ENCODE data around the gene TRIM22.
"Not testable (repeated sequence)": the region's sequence is repeated elsewhere in the genome, so short reads cannot be mapped to it uniquely, and the experiment has no call there.

Gene TRIM22

DNA sequence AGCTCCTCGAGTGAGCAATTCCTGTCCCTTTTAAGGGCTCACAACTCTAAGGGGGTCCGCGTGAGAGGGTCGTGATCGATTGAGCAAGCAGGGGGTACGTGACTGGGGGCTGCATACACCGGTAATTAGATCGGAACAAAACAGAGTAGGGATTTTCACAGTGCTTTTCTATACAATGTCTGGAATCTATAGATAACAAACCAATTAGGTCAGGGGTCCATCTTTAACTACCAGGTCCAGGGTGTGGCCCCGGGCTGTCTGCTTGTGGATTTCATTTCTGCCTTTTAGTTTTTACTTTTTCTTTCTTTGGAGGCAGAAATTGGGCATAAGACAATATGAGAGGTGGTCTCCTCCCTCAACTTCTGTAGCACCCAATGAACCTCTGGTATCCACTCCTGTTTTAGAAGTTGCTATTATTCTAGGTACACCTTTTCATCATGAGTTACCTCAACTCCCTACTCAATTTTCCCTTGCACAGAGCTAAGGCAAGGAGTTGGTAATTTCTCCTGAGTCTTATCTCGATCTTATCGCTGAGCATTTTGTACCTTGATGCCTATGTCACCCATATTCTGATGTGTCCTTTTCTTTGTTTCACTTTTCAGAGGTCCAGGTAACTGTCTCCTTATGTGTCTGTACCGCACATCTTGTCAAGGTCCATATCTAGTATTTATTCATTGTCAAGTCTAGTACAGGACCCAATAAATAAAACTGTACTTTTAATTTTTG, 1.8 kb downstream of the TRIM22 start:
- DNase-seq: not testable (repeated sequence)

GRCh38 chr11:5691964-5692361, 2.4 kb downstream of the TRIM22 start:
- no peak for DNase-seq

- DNase-seq: no peak
Observed at GRCh38 chr11:5694642-5695041, 5.1 kb downstream of the TRIM22 start.

DNA sequence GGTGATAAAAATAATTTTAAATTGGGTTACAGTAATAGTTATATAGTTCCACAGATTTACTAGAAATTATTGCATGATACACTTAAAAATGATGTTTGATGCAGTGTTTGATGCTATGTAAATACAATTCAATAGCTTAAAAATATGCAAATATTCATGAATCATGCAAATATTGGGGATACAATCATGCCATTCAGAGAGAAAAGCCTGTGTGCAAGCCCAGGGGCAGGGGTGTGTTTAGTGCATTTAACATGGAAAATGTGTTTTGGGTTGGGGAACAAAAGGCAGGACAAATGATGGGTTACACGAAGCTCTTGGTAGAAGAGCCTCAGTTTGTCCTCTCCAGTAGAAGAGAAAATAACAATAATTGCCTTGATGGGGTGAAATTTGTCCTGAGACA, 6.0 kb downstream of the TRIM22 start:
- no peak for DNase-seq

DNA sequence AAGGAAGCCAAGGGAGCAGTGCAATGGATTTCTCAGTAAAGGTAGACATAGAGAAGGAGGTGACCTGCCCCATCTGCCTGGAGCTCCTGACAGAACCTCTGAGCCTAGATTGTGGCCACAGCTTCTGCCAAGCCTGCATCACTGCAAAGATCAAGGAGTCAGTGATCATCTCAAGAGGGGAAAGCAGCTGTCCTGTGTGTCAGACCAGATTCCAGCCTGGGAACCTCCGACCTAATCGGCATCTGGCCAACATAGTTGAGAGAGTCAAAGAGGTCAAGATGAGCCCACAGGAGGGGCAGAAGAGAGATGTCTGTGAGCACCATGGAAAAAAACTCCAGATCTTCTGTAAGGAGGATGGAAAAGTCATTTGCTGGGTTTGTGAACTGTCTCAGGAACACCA, 6.6 kb downstream of the TRIM22 start:
- no peak for DNase-seq

- DNase-seq: no peak
Observed at GRCh38 chr11:5698281-5698680, 8.7 kb downstream of the TRIM22 start.

DNA sequence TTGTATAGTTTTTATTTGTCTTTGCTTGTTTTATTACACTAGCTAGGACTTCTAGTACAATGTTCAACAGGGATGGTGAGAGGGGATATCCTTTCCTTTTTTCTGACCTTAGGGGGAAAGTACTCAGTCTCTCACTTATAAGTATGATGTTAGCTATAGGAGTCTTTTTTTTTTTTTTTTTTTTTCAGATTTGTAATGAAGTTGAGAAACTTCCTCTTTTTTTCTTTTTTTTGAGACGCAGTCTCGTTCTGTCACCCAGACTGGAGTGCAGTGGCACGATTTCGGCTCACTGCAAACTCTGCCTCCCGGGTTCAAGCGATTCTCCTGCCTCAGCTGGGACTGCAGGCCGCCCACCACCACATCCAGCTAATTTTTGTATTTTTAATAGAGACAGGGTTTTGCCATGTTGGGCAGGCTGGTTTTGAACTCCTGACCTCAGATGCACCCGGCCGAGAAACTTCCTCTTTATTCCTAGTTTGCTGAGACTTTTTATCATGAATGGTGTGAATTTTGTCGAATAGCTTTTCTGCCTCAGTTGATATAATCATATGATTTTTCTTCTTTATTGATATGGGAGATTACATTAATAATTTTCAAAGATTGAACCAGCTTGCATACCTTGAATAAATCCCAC, 10.9 kb downstream of the TRIM22 start:
- DNase-seq: no peak

GRCh38 chr11:5701055-5701577, 11.5 kb downstream of the TRIM22 start:
- DNase-seq: no peak

- no peak for DNase-seq
Observed at GRCh38 chr11:5703741-5704536, 14.3 kb downstream of the TRIM22 start.

- no peak for DNase-seq
Observed at GRCh38 chr11:5705688-5706087, 16.1 kb downstream of the TRIM22 start.

DNA sequence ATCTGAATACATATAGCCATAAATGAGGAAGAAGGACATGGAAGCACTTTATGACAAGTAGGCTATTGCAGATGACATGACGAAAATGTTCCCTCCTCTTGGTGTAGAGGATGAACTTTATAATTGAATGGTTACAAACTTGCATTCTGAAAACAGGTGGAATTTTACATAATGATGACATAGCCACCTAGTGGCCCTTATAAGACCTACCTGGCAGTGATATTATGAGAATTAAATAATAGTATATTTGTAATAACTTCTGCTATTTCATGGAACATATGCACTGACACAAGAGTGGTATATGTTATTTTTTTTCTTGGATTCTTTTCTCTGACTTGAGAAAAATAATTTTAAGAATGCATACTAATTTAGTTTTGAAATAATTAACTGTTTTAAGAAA, 22.9 kb downstream of the TRIM22 start:
- no peak for DNase-seq

DNA sequence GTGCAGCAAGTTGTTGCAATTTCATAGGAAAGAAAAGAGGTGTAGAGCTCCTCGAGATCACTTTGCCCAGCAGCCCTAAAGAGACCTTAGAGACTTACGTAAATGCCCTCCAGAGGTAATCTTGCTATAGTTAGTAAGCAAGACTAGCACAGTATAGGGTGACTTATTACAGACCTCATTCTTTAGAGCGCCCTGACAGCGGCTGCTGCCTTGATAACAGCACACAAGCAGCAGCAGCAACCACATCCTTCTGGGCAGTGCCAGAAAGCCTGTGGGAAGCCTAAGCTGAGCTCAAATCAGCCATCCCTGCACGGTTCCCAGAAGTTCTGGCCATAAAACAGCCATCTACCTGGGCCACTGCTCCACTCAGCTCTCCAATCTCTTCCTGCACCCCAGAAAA, 24.1 kb downstream of the TRIM22 start:
- DNase-seq: no peak

GRCh38 chr11:5716518-5716917, 26.9 kb downstream of the TRIM22 start:
- DNase-seq: not testable (repeated sequence)

DNA sequence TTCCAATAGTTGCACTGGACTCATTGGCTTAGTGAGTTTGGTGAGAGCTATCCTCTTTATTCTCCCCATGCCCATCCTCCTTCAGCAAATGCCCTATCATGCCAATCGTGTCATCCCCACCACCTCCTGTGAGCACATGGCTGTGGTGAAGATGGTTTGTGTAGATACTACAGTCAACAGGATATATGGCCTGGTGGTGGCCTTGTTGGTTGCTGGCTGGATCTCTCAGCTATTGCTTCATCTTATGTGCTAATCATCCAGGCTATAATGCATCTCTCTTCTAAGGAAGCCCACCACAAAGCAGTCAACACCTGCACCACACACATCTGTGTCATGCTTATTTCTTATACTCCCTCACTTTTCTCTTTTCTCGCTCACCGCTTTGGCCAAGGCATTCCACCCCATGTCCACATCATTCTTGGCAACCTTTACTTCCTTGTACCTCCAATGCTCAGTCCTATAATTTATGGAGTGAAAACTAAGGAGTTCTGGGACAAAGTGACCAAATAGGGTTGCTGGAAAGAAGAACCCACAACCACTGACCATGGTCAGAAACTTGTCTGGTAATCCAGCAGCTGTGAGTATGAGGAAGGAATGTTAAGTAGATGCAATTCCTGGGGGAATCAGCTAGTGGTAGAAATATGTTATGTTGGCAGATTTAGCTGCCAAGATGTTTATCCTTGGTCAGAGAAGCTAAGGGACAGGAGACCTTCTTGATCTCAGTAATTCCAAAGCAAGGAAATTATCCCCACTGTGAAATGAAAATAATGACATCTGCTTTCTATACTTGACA, 30.3 kb downstream of the TRIM22 start:
- no peak for DNase-seq

DNA sequence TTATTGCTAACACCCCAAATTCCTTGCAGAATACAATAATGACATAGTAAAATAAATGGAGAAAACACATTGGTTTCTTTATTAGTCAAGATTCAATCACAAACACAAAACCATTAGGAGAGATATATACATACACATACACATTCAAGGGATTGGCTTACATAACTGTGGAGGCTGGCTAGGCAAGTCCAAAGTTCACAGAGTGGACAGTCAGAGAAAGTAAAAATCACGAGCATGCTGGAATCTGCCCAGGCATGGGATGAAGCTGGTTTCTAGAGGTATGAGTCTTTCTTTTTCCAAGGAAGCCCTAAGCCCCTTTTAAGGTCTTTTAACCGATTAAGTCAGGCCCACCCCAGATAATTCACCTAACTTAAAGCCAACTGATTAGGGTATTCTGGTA, 33.0 kb downstream of the TRIM22 start:
- no peak for DNase-seq

- no peak for DNase-seq
Observed at GRCh38 chr11:5726351-5726750, 36.8 kb downstream of the TRIM22 start.

DNA sequence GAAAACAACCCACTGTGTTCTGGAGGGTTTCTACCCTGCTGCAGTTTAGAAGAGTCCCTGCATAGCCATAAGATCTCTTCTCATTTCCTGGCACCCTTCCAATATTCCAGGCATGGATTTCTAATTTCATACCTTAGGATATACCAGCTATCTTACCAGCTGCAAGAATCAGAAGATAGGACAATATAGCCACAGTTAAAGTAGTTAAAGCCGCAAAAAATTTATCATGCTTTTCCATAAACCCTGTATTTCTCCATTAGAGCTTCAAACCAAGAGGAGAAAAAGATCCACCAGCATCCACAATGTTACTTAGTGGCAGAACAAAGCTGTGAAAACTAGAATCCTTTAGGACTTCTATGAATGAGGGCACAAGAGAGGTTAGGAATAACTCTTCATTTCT, 38.1 kb downstream of the TRIM22 start:
- no peak for DNase-seq

DNA sequence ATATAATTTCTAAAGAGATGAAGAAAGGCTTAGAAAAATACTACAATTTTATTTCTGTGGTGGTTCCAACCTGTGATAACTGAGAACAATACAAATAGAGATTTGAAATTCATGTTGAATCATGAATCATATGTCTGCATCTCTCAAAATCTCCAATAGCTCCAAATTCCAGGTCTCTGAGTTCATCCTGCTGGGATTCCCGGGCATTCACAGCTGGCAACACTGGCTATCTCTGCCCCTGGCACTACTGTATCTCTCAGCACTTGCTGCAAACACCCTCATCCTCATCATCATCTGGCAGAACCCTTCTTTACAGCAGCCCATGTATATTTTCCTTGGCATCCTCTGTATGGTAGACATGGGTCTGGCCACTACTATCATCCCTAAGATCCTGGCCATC, 46.8 kb downstream of the TRIM22 start, which contains the start of gene OR56B1:
OR56B1 (plus strand) TSS at position 53 of the 400 bp plus-strand sequence; CDS start at position 122, 69 bp downstream.
- no peak for DNase-seq

- DNase-seq: no peak
Observed at GRCh38 chr11:5737091-5737490, 47.5 kb downstream of the TRIM22 start.

GRCh38 chr11:5737670-5738392, 48.2 kb downstream of the TRIM22 start:
- no peak for DNase-seq

DNA sequence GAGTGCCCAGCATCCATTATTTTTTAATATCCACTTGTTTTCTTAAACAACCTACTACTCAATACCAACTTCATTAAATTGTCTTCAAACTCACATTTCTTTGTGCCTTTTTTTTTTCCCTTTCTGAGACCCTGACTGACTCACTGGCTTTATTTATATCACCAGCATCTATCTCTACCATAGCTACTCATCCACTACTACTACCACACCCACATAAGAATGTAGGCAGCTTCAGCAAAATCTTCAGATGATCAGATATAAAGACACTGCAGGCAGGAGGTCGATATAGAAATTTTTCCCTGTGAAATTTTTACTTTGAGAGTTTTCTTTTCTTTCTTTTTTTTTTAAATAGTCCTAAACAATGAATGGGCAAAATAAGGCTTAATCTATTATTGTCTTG, 48.8 kb downstream of the TRIM22 start:
- DNase-seq: no peak

GRCh38 chr11:5746614-5747013, 57.0 kb downstream of the TRIM22 start:
- no peak for DNase-seq
